HFFc6 (cell line): ENCODE results near the gene GRIK4. TPM values are rescaled to one million over a fixed set of nuclear protein-coding genes. Genes with fewer than 3 reads are reported as not detected.

Source experiments
- DNase-seq: peaks from one replicate; pipeline ENCODE4 v3.0.0-alpha.2; 2018
- H3K27ac Mint-ChIP-seq: 2 replicates; pipeline ENCODE4 v1.8.0; 2020; ENCODE audit warnings: mild to moderate bottlenecking, mixed read lengths
- H3K27me3 Mint-ChIP-seq: 2 replicates; pipeline ENCODE4 v1.8.0; 2021; ENCODE audit warnings: mild to moderate bottlenecking, moderate library complexity, mixed read lengths; ENCODE audit not compliant: insufficient read depth
- H3K36me3 Mint-ChIP-seq: 2 replicates; pipeline ENCODE4 v1.8.0; 2021; ENCODE audit warnings: low read depth, mixed read lengths
- H3K4me1 Mint-ChIP-seq: 2 replicates; pipeline ENCODE4 v1.8.0; 2020; ENCODE audit warnings: low read depth, mixed read lengths
- H3K4me3 Mint-ChIP-seq: 2 replicates; pipeline ENCODE4 v1.8.0; 2020; ENCODE audit warnings: mild to moderate bottlenecking, moderate library complexity, mixed read lengths
- H3K9me3 Mint-ChIP-seq: 2 replicates; pipeline ENCODE4 v1.8.0; 2020; ENCODE audit warnings: mild to moderate bottlenecking, mixed read lengths
- total RNA-seq, 6 experiments: library from RNA; stranded (reverse); fragmentation: NEBNext Ultra II Directional; extraction: Animal tissue kit (Norgen Biotek cat#: 25700); gene quantifications; 2 replicates in 1 of 6; 3 replicates in 5 of 6; pipeline ENCODE4 v1.2.3, GENCODE V29; 2021
- TF ChIP-seq, protein P1 (sequence below): fragments of 200-600 bp; sonication (generic); IDR thresholded peaks from 2 replicates; pipeline ENCODE4 v1.5.0; 2021; ENCODE audit warnings: antibody characterized with exemption, mild to moderate bottlenecking

GRIK4 gene
- total RNA-seq, 6 experiments from 2014 or later: not detected

DNA sequence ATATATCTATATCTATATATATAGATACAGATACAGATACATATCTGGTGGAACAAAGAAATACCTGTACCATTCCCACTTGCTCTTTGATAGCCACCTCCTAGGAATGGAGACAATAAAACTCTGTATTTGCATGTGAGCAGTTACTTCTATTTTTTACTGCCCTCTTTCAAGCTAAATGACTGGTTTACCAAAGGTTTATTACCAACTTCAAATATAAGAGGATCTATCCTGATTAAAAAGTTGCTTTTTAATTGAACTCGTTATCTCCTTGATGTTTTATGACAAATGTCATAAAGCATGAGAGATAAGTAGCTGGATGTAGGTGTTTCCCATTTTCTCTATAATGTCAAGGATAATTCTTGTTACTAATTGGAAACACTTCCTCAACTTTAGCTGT, 21.7 kb upstream of the GRIK4 start:
- Mint-ChIP-seq H3K4me3 (no peak overlapping the region), H3K27ac (no peak overlapping the region), H3K36me3 (peaks cover 16% of the 10 kb centered on the region), H3K9me3 (no peaks in the 10 kb centered on the region), H3K27me3 (peaks cover 2% of the 10 kb centered on the region; the same call in 1 of the 2 replicates), H3K4me1 (peaks cover 3% of the 10 kb centered on the region)
- DNase-seq: no peak
- TF ChIP-seq, protein P1, sequence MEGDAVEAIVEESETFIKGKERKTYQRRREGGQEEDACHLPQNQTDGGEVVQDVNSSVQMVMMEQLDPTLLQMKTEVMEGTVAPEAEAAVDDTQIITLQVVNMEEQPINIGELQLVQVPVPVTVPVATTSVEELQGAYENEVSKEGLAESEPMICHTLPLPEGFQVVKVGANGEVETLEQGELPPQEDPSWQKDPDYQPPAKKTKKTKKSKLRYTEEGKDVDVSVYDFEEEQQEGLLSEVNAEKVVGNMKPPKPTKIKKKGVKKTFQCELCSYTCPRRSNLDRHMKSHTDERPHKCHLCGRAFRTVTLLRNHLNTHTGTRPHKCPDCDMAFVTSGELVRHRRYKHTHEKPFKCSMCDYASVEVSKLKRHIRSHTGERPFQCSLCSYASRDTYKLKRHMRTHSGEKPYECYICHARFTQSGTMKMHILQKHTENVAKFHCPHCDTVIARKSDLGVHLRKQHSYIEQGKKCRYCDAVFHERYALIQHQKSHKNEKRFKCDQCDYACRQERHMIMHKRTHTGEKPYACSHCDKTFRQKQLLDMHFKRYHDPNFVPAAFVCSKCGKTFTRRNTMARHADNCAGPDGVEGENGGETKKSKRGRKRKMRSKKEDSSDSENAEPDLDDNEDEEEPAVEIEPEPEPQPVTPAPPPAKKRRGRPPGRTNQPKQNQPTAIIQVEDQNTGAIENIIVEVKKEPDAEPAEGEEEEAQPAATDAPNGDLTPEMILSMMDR: no peak

DNA sequence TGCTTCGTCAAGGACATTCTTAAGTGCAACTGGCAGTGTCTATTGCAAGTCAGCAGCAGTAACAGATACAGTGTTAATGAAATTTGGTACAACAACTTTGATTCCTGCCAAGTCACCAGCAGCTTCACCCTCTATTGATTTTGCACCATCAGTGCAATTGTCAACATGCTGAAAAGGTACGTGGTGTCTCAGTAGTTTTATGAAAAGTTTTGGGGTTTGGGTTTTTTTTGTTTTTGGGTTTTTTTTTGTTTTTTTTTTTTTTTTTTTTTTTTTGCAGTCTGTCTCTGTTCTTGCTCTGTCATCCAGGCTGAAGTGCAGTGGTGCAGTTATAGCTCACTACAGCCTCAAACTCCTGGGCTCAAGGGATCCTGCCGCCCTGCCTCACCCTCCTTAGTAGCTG, 19.1 kb upstream of the GRIK4 start:
- TF ChIP-seq, protein P1: no peak
- DNase-seq: no peak
- peaks cover 2% of the 10 kb centered on the region; the same call in 1 of the 2 replicates for H3K27me3 Mint-ChIP-seq
- H3K9me3 Mint-ChIP-seq: no peaks in the 10 kb centered on the region
- H3K4me1 Mint-ChIP-seq: no peaks in the 10 kb centered on the region; the same call in 1 of the 2 replicates
- H3K36me3 Mint-ChIP-seq: peaks cover 10% of the 10 kb centered on the region
- H3K4me3 Mint-ChIP-seq: no peak overlapping the region
- H3K27ac Mint-ChIP-seq: no peak overlapping the region

DNA sequence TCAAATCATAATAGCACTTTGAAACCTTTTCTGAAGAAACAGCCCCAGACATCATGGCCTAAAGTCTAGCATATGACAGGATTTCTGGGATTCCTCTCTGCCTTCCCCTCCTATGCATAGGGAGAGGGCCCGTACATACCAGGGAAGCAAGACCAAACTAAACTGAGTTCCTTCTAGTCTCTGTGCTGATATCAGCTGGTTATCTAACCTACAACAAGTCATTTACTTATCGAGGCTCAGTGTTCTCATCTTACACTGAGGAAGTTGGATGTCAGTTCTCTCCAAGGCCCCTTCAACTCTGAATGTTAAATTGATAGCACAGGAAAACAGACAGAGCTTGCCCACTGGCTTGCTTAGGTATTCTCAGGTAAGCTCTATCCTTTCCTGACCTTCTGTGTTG, 17.0 kb upstream of the GRIK4 start:
- Mint-ChIP-seq H3K36me3 (peaks cover 7% of the 10 kb centered on the region; the same call in 1 of the 2 replicates), H3K27ac (no peak overlapping the region)

DNA sequence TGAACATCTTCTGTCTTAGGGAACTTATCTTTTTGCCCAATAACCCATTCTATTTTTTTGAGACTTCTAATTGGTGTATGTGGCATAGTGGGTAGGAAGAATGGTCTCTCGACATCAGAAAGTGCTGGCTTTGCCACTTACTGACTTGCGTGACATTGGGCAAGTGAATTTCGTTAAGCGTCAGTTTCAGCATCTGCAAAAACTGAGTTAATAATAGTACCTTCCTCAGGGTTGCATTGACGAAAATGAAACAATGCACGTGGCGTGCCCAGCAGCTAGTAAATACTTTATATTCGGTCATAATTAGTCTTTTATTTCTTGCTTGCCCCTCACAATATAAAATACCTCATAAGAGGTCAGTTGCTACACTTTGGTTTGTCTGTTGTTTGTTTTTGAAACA, 12.5 kb upstream of the GRIK4 start:
- TF ChIP-seq, protein P1: no peak
- H3K4me3 Mint-ChIP-seq: no peak overlapping the region
- no peak for DNase-seq
- H3K9me3 Mint-ChIP-seq: no peaks in the 10 kb centered on the region
- no peak overlapping the region for H3K27ac Mint-ChIP-seq
- H3K4me1 Mint-ChIP-seq: peaks cover 20% of the 10 kb centered on the region
- peaks cover 14% of the 10 kb centered on the region for H3K27me3 Mint-ChIP-seq
- H3K36me3 Mint-ChIP-seq: peaks cover 7% of the 10 kb centered on the region; the same call in 1 of the 2 replicates

More for the DNA sequence above, 17.0 kb upstream of the GRIK4 start:
- Mint-ChIP-seq H3K4me1 (no peaks in the 10 kb centered on the region; the same call in 1 of the 2 replicates), H3K4me3 (no peak overlapping the region), H3K27me3 (peaks cover 2% of the 10 kb centered on the region; the same call in 1 of the 2 replicates), H3K9me3 (no peaks in the 10 kb centered on the region)
- TF ChIP-seq, protein P1: no peak
- no peak for DNase-seq

DNA sequence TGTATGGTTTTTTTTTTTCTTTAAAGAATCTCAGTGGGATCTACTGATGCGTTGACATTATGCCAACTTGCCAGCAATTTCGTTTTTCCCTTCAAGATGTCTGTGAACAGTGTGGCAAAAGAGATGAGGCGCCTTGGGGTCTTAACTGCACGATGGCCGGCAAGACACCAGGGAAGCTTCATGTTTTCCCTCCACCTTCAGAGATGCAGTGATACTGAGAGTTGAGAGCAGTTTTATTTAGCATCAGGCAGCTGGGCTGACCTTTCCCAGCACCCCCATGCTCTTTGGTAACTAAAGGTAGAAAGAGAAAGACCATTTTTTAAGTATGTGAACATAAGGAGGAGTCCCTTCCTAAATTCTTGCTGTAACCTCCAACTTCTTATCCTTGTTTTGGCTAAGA, 11.7 kb upstream of the GRIK4 start:
- no peak overlapping the region for H3K27ac Mint-ChIP-seq
- TF ChIP-seq, protein P1: no peak
- no peak for DNase-seq
- peaks cover 18% of the 10 kb centered on the region for H3K27me3 Mint-ChIP-seq
- H3K9me3 Mint-ChIP-seq: no peaks in the 10 kb centered on the region
- no peak overlapping the region for H3K4me3 Mint-ChIP-seq
- H3K4me1 Mint-ChIP-seq: peaks cover 20% of the 10 kb centered on the region
- H3K36me3 Mint-ChIP-seq: peaks cover 7% of the 10 kb centered on the region; the same call in 1 of the 2 replicates
